ENCODE results near the gene ULBP3.
"Not testable (repeated sequence)": the region's sequence is repeated elsewhere in the genome, so short reads cannot be mapped to it uniquely, and the experiment has no call there.

Gene ULBP3

DNA sequence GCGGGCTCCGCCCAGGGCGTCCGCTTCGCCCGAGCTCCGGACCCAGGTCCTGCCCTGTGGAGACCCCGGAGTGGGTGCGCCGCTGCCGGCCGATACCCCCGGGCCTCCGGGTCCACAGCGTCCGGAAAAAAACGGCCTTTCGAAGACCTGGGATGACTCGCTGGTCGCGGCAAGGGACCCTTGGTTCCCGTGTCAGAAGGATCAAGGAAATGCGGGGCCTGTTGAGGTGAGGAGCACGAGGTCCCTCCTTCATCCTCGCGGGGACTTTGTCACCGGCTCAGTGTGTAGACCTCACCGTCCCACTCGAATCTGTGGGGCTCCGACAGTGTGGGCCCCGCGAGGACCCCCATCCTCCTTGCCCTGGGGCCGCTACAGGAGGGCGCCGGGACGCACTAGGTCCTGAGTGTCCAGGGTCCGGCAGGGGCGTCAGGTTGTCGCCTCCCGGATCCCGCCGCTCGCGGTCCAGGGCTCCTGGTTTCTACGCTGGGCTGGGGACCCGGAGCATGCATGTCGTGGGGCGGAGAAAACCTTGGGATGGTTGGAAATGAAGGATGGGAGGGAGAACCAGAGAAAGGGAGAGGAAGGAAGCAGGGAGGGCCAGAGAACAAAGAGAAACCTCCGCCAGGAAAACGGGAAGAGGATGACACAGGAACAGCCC is 54.2 kb downstream of the ULBP3 start:
- DNase-seq: not testable (repeated sequence)

- not testable (repeated sequence) for DNase-seq
Measured at GRCh38 chr6:150013785-150014622, 54.9 kb downstream of the ULBP3 start.

DNA sequence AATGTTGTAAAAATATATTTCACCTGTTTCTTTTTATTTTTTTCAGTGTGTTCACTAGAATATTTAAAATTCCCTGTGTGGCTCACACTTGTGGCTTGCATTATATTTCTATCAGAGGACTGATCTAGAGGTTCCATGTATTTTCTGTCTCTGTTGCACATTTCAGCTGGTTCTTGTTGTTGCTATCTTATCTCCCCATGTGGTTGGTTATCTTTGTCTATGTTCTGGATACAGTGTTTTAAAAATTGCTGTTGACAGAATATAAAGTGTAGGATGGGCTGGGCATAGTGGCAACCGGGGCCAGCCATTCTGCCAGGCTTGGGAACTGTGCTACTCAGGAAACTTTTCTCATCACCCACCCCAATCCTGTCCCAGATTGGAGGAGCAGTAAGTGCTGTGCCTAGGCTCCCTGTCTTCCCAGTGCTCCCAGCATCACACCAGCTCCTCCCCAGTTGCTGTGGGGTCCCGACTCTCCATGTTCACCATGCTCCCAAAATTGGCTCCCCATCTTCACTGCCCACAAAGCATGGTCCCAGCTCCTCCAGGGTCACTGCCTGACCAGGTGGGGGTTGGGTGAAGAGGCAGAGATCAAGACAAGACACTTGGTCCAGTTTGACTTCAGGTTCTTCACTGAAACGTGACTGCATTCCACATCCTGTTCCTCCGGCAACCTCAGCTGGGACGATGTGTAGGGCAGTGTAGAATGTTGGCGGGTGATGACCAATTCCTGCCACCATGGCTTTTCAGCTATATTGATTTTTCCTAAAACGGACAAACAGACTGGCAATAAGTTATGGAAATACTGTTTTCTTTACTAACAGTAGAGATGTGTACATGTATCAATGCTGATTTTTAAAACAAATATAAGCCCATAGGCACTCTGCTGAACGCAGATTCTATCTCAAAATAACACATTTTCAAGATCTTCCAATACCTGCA is 55.8 kb downstream of the ULBP3 start:
- DNase-seq: not testable (repeated sequence)

Data from CD4-positive, alpha-beta T cell treated with Interleukin-1 beta for 1 hour (primary cell).